ENCODE data around the gene FAM168A.

DNA sequence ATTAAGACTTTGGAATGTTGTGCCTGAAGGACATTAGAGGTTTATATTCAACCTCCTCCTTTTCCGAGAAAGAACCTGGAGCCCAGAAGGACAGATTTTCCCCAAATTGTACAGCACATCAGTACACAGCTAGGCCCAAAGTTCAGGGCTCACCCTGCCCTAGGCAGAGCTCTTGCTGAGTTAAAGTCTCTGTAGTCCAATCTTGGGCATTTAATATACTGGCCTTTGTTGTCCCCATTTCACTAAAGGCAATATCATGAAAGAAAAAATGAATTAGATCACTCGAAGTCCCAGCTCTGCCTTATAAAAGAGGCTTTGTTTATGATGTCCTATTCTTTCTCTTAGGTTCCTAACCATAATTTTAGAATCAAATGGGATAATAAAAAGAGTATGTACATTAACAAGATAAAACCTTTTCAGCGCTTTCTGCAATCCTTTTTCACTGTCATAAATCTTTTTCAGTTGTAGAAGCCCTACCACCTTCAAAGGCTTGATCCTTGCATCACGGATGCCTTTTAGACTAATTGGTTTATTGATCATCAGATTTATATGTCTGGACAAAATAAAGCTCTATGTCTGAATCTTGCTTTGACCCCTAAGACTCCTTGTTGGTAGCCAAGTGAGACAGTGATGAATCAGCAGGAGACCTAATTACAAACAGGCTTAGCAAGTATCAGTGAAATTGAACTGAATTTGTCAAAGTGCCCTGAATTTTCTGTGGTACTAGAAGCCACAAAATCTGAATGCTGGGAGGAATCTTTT is 181.9 kb downstream of the FAM168A start:
- TF ChIP-seq, protein P1, sequence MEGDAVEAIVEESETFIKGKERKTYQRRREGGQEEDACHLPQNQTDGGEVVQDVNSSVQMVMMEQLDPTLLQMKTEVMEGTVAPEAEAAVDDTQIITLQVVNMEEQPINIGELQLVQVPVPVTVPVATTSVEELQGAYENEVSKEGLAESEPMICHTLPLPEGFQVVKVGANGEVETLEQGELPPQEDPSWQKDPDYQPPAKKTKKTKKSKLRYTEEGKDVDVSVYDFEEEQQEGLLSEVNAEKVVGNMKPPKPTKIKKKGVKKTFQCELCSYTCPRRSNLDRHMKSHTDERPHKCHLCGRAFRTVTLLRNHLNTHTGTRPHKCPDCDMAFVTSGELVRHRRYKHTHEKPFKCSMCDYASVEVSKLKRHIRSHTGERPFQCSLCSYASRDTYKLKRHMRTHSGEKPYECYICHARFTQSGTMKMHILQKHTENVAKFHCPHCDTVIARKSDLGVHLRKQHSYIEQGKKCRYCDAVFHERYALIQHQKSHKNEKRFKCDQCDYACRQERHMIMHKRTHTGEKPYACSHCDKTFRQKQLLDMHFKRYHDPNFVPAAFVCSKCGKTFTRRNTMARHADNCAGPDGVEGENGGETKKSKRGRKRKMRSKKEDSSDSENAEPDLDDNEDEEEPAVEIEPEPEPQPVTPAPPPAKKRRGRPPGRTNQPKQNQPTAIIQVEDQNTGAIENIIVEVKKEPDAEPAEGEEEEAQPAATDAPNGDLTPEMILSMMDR (IDR thresholded peaks at IDR 0.05): no peak
- no peak for TF ChIP-seq POLR2A (IDR thresholded peaks at IDR 0.05)

All from lower leg skin (tissue), 3 donors.